GM18951 (cell line): ENCODE results near the gene NFATC1.

ENCODE experiments used
- POLR2A ChIP-seq: IDR thresholded peaks from 4 replicates; pipeline ENCODE4 v1.6.1; 2011; ENCODE audit warnings: mild to moderate bottlenecking; ENCODE audit not compliant: insufficient read length, insufficient read depth; ENCODE audit errors: extremely low read depth
- in situ Hi-C: fragments of 300-500 bp; cut with MboI; formaldehyde crosslinking; loops from one replicate; pipeline ENCODE4 v1.12.0; 2022; ENCODE audit warnings: low sequenced_read_pairs, mixed read lengths, inconsistent platforms; ENCODE audit not compliant: unreplicated experiment

The NFATC1 gene

GRCh38 chr18:79387214-79387613 lies 8.5 kb upstream of the NFATC1 start:
- in situ Hi-C loops: no loop called here
- TF ChIP-seq POLR2A: no peak

GRCh38 chr18:79387615-79388014 lies 8.1 kb upstream of the NFATC1 start:
- TF ChIP-seq POLR2A: no peak
- in situ Hi-C loops: no loop called here

GRCh38 chr18:79388043-79388442 lies 7.7 kb upstream of the NFATC1 start:
- in situ Hi-C loops: no loop called here
- no peak for TF ChIP-seq POLR2A

GRCh38 chr18:79389689-79390088 lies 6.0 kb upstream of the NFATC1 start:
- TF ChIP-seq POLR2A: no peak
- in situ Hi-C loops: no loop called here

GRCh38 chr18:79392226-79392625 lies 3.5 kb upstream of the NFATC1 start:
- no peak for TF ChIP-seq POLR2A
- in situ Hi-C loops: no loop called here

- in situ Hi-C loops: no loop called here
- TF ChIP-seq POLR2A: no peak
Measured at GRCh38 chr18:79393181-79393634, 2.5 kb upstream of the NFATC1 start.

GRCh38 chr18:79393635-79394533 lies 1.8 kb upstream of the NFATC1 start:
- in situ Hi-C loops: no loop called here
- peak; percentile 16 for TF ChIP-seq POLR2A

- TF ChIP-seq POLR2A: no peak
- in situ Hi-C loops: no loop called here
Measured at GRCh38 chr18:79394534-79395307, 1.0 kb upstream of the NFATC1 start.

- in situ Hi-C loops: no loop called here
- TF ChIP-seq POLR2A: no peak
Measured at GRCh38 chr18:79395308-79395640, 456 bp upstream of the NFATC1 start.

- TF ChIP-seq POLR2A: no peak
- in situ Hi-C loops: no loop called here
Measured at GRCh38 chr18:79396431-79397246, 909 bp downstream of the NFATC1 start.

- in situ Hi-C loops: no loop called here
- no peak for TF ChIP-seq POLR2A
Measured at GRCh38 chr18:79397247-79397829, 1.6 kb downstream of the NFATC1 start.

GRCh38 chr18:79397830-79398761 lies 2.4 kb downstream of the NFATC1 start:
- TF ChIP-seq POLR2A: no peak
- in situ Hi-C loops: no loop called here
